Measurements from ENCODE around the gene HS3ST1.

Gene HS3ST1

GRCh38 chr4:11348449-11349088 is 80.1 kb downstream of the HS3ST1 start:
- no peak for DNase-seq
- H3K4me3 ChIP-seq: no peak overlapping the region
- no peak overlapping the region for H3K27ac ChIP-seq
- H3K36me3 ChIP-seq: no peaks in the 10 kb centered on the region
- no peaks in the 10 kb centered on the region for H3K9me3 ChIP-seq
- H3K27me3 ChIP-seq: no peaks in the 10 kb centered on the region
- no peaks in the 10 kb centered on the region for H3K4me1 ChIP-seq
- intact Hi-C loops (cut with DNase I; ENCODE audit: low total_unique reads): no loop called here
- no peak for TF ChIP-seq CTCF (IDR thresholded peaks at IDR 0.05)

DNA sequence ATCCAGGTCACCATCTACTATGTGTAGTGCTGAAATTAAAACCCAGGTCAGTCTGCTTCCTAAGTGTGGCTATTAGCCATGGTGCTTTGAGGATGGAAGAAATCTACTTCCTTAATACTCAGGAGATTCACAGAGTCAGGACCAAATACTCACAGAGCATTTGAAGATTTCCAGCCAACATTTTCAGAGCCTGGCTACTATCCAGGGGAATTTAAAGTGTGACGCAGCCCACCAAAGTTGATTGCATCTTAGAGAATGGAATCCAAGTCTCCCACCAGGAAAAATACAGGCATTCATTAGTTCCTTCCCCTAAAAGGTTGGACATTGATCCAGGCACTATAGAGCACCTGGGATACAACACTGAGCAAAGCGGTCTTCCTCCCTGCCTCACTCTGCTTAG is 83.8 kb downstream of the HS3ST1 start:
- Histone ChIP-seq H3K27ac (no peak overlapping the region), H3K4me1 (no peaks in the 10 kb centered on the region), H3K4me3 (no peak overlapping the region), H3K9me3 (no peaks in the 10 kb centered on the region), H3K36me3 (no peaks in the 10 kb centered on the region), H3K27me3 (no peaks in the 10 kb centered on the region)
- no peak for TF ChIP-seq CTCF (IDR thresholded peaks at IDR 0.05)
- intact Hi-C loops (cut with DNase I; ENCODE audit: low total_unique reads): no loop called here
- DNase-seq: no peak

- no peaks in the 10 kb centered on the region for H3K27me3 ChIP-seq
- H3K4me1 ChIP-seq: no peaks in the 10 kb centered on the region
- H3K4me3 ChIP-seq: no peak overlapping the region
- DNase-seq: no peak
- H3K9me3 ChIP-seq: no peaks in the 10 kb centered on the region
- H3K36me3 ChIP-seq: no peaks in the 10 kb centered on the region
- TF ChIP-seq CTCF (IDR thresholded peaks at IDR 0.05): no peak
- H3K27ac ChIP-seq: no peak overlapping the region
- intact Hi-C loops (cut with DNase I; ENCODE audit: low total_unique reads): no loop called here
Measured at GRCh38 chr4:11343536-11343935, 85.2 kb downstream of the HS3ST1 start.

Data from tibial artery (tissue), 4 donors.